K562 (cell line): ENCODE data around the gene TFE3. TPM values are rescaled to one million over a fixed set of nuclear protein-coding genes. Genes with fewer than 3 reads are reported as not detected.

Experiments used
- ARNT ChIP-seq, 2 experiments: fragments of 450-650 bp; IDR thresholded peaks; 2 replicates each; pipeline ENCODE4 v1.6.1; 2016; ENCODE audit warnings: mild to moderate bottlenecking in 1 of 2
- ASH1L ChIP-seq: fragments of 450-650 bp; IDR thresholded peaks from 2 replicates; pipeline ENCODE4 v1.6.1; 2018; ENCODE audit warnings: borderline replicate concordance, mild to moderate bottlenecking, low read depth; ENCODE audit not compliant: partially characterized antibody
- BRD4 ChIP-seq: fragments of 200-600 bp; sonication (generic); IDR thresholded peaks from 2 replicates; pipeline ENCODE4 v1.6.1; 2017; ENCODE audit warnings: inconsistent platforms
- CBFA2T2 ChIP-seq: fragments of 450-650 bp; conservative IDR thresholded peaks from 2 replicates; pipeline ENCODE4 v1.6.1; 2017; ENCODE audit warnings: mild to moderate bottlenecking
- CHD2 ChIP-seq: IDR thresholded peaks from 2 replicates; pipeline ENCODE4 v1.6.1; 2011; ENCODE audit warnings: low read depth, low read length
- CXXC5 ChIP-seq: fragments of 250-450 bp; sonication (Bioruptor Pico); IDR thresholded peaks from 2 replicates; pipeline ENCODE4 v1.8.0; 2022; ENCODE audit warnings: inconsistent platforms, mild to moderate bottlenecking, moderate library complexity
- MYNN ChIP-seq, 2 experiments: sonication (generic); formaldehyde crosslinking in 1 of 2; IDR thresholded peaks; 2 replicates each; pipeline versions ENCODE4 v1.5.0 to v1.6.1; 2016 to 2020; ENCODE audit warnings: antibody characterized with exemption in 1 of 2, missing genetic modification reagents in 1 of 2
- NONO ChIP-seq, 2 experiments: fragments of 200-400 bp in 1 of 2; fragments of 450-650 bp in 1 of 2; formaldehyde crosslinking in 1 of 2; IDR thresholded peaks; 2 replicates each; pipeline ENCODE4 v1.6.1; 2017; ENCODE audit warnings: low read depth in 2 of 2, mild to moderate bottlenecking in 2 of 2, moderate library complexity in 2 of 2, low read length in 1 of 2
- RAD51 ChIP-seq: fragments of 450-650 bp; IDR thresholded peaks from 2 replicates; pipeline ENCODE4 v1.7.1; 2016; ENCODE audit warnings: low read depth, mild to moderate bottlenecking, borderline replicate concordance
- SMAD4 ChIP-seq: fragments of 250-450 bp; sonication (Bioruptor Pico); conservative IDR thresholded peaks from 2 replicates; pipeline ENCODE4 v1.8.0; 2021; ENCODE audit warnings: inconsistent platforms, mild to moderate bottlenecking, moderate library complexity
- ZFP30 ChIP-seq: fragments of 250-450 bp; sonication (Bioruptor Pico); IDR thresholded peaks from 2 replicates; pipeline ENCODE4 v1.8.0; 2022; ENCODE audit warnings: moderate library complexity, mild to moderate bottlenecking, inconsistent platforms, borderline replicate concordance
- ZNF12 ChIP-seq: sonication (generic); formaldehyde crosslinking; IDR thresholded peaks from 2 replicates; pipeline ENCODE4 v1.4.0; 2020; ENCODE audit warnings: mild to moderate bottlenecking, missing genetic modification reagents
- ZNF347 ChIP-seq: fragments of 450-650 bp; formaldehyde crosslinking; IDR thresholded peaks from 2 replicates; pipeline ENCODE4 v1.4.0; 2020; ENCODE audit warnings: low read depth, mild to moderate bottlenecking, moderate library complexity
- ZNF764 ChIP-seq: fragments of 250-450 bp; sonication (Bioruptor Pico); IDR thresholded peaks from 2 replicates; pipeline ENCODE4 v1.4.0; 2020; ENCODE audit warnings: low read depth, mild to moderate bottlenecking, moderate library complexity
- polyA plus RNA-seq, 8 experiments: library from polyadenylated mRNA; depleted of rRNA in 4 of 8; stranded (reverse) in 5 of 8; unstranded in 3 of 8; fragments of >200 nt; fragmentation: Nextera tagmentation in 2 of 8; fragmentation: Illumina TruSeq in 1 of 8; extraction: Ambion mirVana in 2 of 8; extraction: Trizol in 1 of 8; gene quantifications; 2 replicates each; pipeline versions ENCODE4 v1.2.1 to v1.2.3, GENCODE V29; 2011 to 2014; ENCODE audit warnings: inconsistent platforms in 1 of 8, missing spikeins in 1 of 8
- total RNA-seq, 7 experiments: library from RNA; depleted of rRNA in 6 of 7; stranded (reverse); fragments of >200 nt in 6 of 7; fragmentation: Illumina TruSeq in 2 of 7; extraction: Trizol in 2 of 7; gene quantifications; 2 replicates each; pipeline versions ENCODE4 v1.2.1 to v1.2.3, GENCODE V29; 2011 to 2021; ENCODE audit warnings: low replicate concordance in 1 of 7
- TF ChIP-seq, protein P1 (sequence below): fragments of 450-650 bp; formaldehyde crosslinking; IDR thresholded peaks from 2 replicates; pipeline ENCODE4 v1.4.0; 2020; ENCODE audit warnings: mild to moderate bottlenecking, moderate library complexity
- TF ChIP-seq, protein P2 (sequence below): sonication (generic); formaldehyde crosslinking; IDR thresholded peaks from 2 replicates; pipeline ENCODE4 v1.8.0; 2023; ENCODE audit warnings: missing genetic modification reagents, mild to moderate bottlenecking, borderline replicate concordance
- TF ChIP-seq, protein P3 (sequence below): fragments of 450-650 bp; IDR thresholded peaks from 2 replicates; pipeline ENCODE4 v1.7.0; 2016; ENCODE audit warnings: borderline replicate concordance

TFE3 gene
- total and polyA plus RNA-seq, 9 of the 15 experiments (the other 6 are each of a cell fraction or from before 2014, with no cell fraction given) = 1.9 to 20.3 (median 11.9) TPM

DNA sequence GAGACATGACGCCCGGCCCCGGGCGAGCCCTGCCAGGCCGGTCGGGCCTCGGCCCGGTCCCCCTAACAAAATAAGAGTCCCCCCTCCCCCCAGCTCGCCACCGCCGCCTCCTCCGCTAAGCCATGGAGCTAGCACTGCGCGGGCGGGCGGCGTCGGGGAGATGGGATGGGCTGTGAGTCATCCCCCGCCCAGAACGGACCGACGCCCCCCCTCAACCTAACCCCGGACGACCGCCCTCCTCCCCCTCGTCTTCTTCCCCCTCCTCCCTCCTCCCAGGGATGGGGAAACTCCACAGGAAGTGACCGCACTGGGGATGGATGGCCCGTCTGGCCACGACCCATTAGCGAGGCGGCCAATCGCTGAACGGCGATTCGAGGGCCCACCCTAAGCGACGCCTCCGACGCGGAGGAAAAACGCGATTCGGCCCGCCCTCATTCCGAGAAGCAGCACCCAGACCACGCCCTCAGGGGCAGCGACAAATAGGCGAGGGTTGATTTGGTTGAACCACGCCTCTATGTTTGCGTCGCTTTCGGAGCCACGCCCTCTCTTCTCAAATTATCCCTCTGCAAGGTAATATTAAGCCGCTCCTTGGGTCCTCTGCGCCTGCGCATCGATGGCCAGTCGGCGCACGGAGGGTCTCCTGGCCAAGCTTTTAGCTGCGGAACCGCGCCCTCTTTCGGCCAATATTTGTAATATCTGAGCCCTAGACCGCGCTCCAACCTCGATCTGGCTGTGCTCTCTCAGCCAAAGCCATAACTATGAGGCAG, at the start of gene TFE3 (continued):
- TF ChIP-seq, protein P1, sequence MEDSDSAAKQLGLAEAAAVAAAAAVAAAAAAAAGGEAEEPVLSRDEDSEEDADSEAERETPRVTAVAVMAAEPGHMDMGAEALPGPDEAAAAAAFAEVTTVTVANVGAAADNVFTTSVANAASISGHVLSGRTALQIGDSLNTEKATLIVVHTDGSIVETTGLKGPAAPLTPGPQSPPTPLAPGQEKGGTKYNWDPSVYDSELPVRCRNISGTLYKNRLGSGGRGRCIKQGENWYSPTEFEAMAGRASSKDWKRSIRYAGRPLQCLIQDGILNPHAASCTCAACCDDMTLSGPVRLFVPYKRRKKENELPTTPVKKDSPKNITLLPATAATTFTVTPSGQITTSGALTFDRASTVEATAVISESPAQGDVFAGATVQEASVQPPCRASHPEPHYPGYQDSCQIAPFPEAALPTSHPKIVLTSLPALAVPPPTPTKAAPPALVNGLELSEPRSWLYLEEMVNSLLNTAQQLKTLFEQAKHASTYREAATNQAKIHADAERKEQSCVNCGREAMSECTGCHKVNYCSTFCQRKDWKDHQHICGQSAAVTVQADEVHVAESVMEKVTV (CRISPR knock-in tag) = no peak; the same call in 1 of the 2 replicates
- TF ChIP-seq ZFP30 (CRISPR knock-in tag) = no peak
- TF ChIP-seq ZNF764 (CRISPR knock-in tag) = no peak
- TF ChIP-seq CXXC5 (CRISPR knock-in tag) = peak; percentile 51
- no peak for TF ChIP-seq ZNF347
- no peak; the same call in 1 of the 2 replicates for TF ChIP-seq SMAD4 (CRISPR knock-in tag)
- TF ChIP-seq, protein P2, sequence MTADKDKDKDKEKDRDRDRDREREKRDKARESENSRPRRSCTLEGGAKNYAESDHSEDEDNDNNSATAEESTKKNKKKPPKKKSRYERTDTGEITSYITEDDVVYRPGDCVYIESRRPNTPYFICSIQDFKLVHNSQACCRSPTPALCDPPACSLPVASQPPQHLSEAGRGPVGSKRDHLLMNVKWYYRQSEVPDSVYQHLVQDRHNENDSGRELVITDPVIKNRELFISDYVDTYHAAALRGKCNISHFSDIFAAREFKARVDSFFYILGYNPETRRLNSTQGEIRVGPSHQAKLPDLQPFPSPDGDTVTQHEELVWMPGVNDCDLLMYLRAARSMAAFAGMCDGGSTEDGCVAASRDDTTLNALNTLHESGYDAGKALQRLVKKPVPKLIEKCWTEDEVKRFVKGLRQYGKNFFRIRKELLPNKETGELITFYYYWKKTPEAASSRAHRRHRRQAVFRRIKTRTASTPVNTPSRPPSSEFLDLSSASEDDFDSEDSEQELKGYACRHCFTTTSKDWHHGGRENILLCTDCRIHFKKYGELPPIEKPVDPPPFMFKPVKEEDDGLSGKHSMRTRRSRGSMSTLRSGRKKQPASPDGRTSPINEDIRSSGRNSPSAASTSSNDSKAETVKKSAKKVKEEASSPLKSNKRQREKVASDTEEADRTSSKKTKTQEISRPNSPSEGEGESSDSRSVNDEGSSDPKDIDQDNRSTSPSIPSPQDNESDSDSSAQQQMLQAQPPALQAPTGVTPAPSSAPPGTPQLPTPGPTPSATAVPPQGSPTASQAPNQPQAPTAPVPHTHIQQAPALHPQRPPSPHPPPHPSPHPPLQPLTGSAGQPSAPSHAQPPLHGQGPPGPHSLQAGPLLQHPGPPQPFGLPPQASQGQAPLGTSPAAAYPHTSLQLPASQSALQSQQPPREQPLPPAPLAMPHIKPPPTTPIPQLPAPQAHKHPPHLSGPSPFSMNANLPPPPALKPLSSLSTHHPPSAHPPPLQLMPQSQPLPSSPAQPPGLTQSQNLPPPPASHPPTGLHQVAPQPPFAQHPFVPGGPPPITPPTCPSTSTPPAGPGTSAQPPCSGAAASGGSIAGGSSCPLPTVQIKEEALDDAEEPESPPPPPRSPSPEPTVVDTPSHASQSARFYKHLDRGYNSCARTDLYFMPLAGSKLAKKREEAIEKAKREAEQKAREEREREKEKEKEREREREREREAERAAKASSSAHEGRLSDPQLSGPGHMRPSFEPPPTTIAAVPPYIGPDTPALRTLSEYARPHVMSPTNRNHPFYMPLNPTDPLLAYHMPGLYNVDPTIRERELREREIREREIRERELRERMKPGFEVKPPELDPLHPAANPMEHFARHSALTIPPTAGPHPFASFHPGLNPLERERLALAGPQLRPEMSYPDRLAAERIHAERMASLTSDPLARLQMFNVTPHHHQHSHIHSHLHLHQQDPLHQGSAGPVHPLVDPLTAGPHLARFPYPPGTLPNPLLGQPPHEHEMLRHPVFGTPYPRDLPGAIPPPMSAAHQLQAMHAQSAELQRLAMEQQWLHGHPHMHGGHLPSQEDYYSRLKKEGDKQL (CRISPR knock-in tag) = no peak
- TF ChIP-seq CBFA2T2 = no peak
- TF ChIP-seq ZNF12 (CRISPR knock-in tag) = no peak
- peak; percentile 100 for TF ChIP-seq MYNN (IDR thresholded peaks at IDR 0.05)
- TF ChIP-seq MYNN (CRISPR knock-in tag; IDR thresholded peaks at IDR 0.05) = peak; percentile 99
- TF ChIP-seq ARNT (IDR thresholded peaks at IDR 0.05) = no peak; a peak in 1 of 4 replicates
- TF ChIP-seq NONO (IDR thresholded peaks at IDR 0.05; ENCODE audit: low read depth in 2 of 2, low read length in 1 of 2) = no peak
- no peak for TF ChIP-seq BRD4
- TF ChIP-seq RAD51 = no peak
- TF ChIP-seq CHD2 = no peak
- TF ChIP-seq, protein P3, sequence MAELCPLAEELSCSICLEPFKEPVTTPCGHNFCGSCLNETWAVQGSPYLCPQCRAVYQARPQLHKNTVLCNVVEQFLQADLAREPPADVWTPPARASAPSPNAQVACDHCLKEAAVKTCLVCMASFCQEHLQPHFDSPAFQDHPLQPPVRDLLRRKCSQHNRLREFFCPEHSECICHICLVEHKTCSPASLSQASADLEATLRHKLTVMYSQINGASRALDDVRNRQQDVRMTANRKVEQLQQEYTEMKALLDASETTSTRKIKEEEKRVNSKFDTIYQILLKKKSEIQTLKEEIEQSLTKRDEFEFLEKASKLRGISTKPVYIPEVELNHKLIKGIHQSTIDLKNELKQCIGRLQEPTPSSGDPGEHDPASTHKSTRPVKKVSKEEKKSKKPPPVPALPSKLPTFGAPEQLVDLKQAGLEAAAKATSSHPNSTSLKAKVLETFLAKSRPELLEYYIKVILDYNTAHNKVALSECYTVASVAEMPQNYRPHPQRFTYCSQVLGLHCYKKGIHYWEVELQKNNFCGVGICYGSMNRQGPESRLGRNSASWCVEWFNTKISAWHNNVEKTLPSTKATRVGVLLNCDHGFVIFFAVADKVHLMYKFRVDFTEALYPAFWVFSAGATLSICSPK = no peak
- TF ChIP-seq ASH1L = no peak
